HCT116 (cell line): ENCODE results near the gene ZBTB20. TPM values are rescaled to one million over a fixed set of nuclear protein-coding genes. Genes with fewer than 3 reads are reported as not detected.

Experiments used
- ATAC-seq: fragments of 200-7000 bp; cut with Tn5 transposase; 2 replicates; pipeline ENCODE4 v1.9.1; 2020; ENCODE audit warnings: mild to moderate bottlenecking, moderate library complexity
- BruUV-seq: library from RNA; stranded (reverse); fragments of 400-500 nt; replicated peaks from 2 replicates; lab custom pipeline; 2021; lab: Mats Ljungman, UMichigan
- CTCF ChIA-PET: fragments of 300-600 bp; sonication (Branson Sonifier 250); formaldehyde crosslinking; loops from one replicate; lab custom pipeline; 2021; ENCODE audit warnings: antibody characterized with exemption; lab: Charles Lee
- POLR2A ChIA-PET: fragments of 300-600, 350-600 bp; sonication (Branson Sonifier 250); formaldehyde crosslinking; loops from one replicate; lab custom pipeline; 2021; ENCODE audit warnings: antibody characterized with exemption; lab: Charles Lee
- RAD21 ChIA-PET, 2 experiments: fragments of 300-600 bp; sonication (Branson Sonifier 250); formaldehyde crosslinking; loops; one replicate each; lab custom pipeline; 2023; ENCODE audit warnings: low total read pairs in 2 of 2; ENCODE audit not compliant: uncharacterized antibody in 2 of 2, unreplicated experiment in 2 of 2, low non-redundant PET in 1 of 2; lab: Charles Lee
- DNase-seq: peaks from one replicate; pipeline ENCODE4 v3.0.0-alpha.2; 2010; ENCODE audit warnings: low read depth, low spot score
- H2AFZ ChIP-seq: fragments of 200-600 bp; shearing (Covaris generic), sonication (generic); 2 replicates; pipeline ENCODE4 v1.6.1; 2017; ENCODE audit warnings: low read depth, mixed run types, mixed read lengths, antibody characterized with exemption, low read length; ENCODE audit not compliant: poor library complexity, severe bottlenecking
- H3K27ac ChIP-seq: 2 replicates; pipeline ENCODE4 v1.5.1; 2012; ENCODE audit warnings: low read depth, low read length
- H3K27me3 ChIP-seq: fragments of 200-600 bp; sonication (generic); 2 replicates; pipeline ENCODE4 v1.6.1; 2016; ENCODE audit warnings: mixed run types, low read length, mixed read lengths; ENCODE audit not compliant: insufficient read depth
- H3K36me3 ChIP-seq, 2 experiments: fragments of 200-500 bp in 1 of 2; fragments of 200-600 bp in 1 of 2; sonication (Bioruptor generic) in 1 of 2; sonication (generic) in 1 of 2; 2 replicates each; pipeline versions ENCODE4 v1.5.1 to v1.6.1; 2014 to 2016; ENCODE audit warnings: low read length in 2 of 2, inconsistent platforms in 1 of 2, mixed read lengths in 1 of 2, mixed run types in 1 of 2; ENCODE audit not compliant: insufficient read depth in 2 of 2, control insufficient read depth in 1 of 2
- H3K4me1 ChIP-seq, 2 experiments: fragments of 200-600 bp in 1 of 2; sonication (generic) in 1 of 2; 2 replicates each; pipeline versions ENCODE4 v1.5.1 to v1.6.1; 2012 to 2017; ENCODE audit warnings: low read length in 2 of 2, inconsistent platforms in 1 of 2, mild to moderate bottlenecking in 1 of 2, mixed read lengths in 1 of 2, mixed run types in 1 of 2, moderate library complexity in 1 of 2; ENCODE audit not compliant: insufficient read depth in 2 of 2, control insufficient read depth in 1 of 2
- H3K4me2 ChIP-seq: fragments of 200-600 bp; sonication (generic); 2 replicates; pipeline ENCODE4 v1.6.1; 2017; ENCODE audit warnings: mixed run types, low read length, mixed read lengths
- H3K4me3 ChIP-seq, 2 experiments: fragments of 200-600 bp in 1 of 2; sonication (generic) in 1 of 2; replicated peaks in 1 of 2; 2 replicates each; pipeline ENCODE4 v1.5.1; 2011 to 2016; ENCODE audit warnings: low read length in 2 of 2, control low read depth in 1 of 2, low read depth in 1 of 2, mild to moderate bottlenecking in 1 of 2, mixed read lengths in 1 of 2, mixed run types in 1 of 2
- H3K79me2 ChIP-seq: fragments of 200-600 bp; sonication (generic); 2 replicates; pipeline ENCODE4 v1.6.1; 2017; ENCODE audit warnings: mild to moderate bottlenecking, mixed run types, low read length, moderate library complexity, mixed read lengths; ENCODE audit not compliant: insufficient read depth
- H3K9ac ChIP-seq: fragments of 200-600 bp; sonication (generic); 2 replicates; pipeline ENCODE4 v1.6.1; 2016; ENCODE audit warnings: low read length, mixed read lengths
- H3K9me2 ChIP-seq: fragments of 200-600 bp; sonication (generic), shearing (Covaris generic); 2 replicates; pipeline ENCODE4 v1.6.1; 2017; ENCODE audit warnings: mixed run types, mild to moderate bottlenecking, moderate library complexity; ENCODE audit not compliant: insufficient read depth
- H3K9me3 ChIP-seq, 2 experiments: fragments of 200-500 bp in 1 of 2; fragments of 200-600 bp in 1 of 2; sonication (Bioruptor generic) in 1 of 2; sonication (generic) in 1 of 2; 2 replicates each; pipeline ENCODE4 v1.6.1; 2014 to 2017; ENCODE audit warnings: low read length in 2 of 2, mixed read lengths in 2 of 2, inconsistent platforms in 1 of 2, low read depth in 1 of 2, mild to moderate bottlenecking in 1 of 2, mixed run types in 1 of 2, moderate library complexity in 1 of 2; ENCODE audit not compliant: control insufficient read depth in 1 of 2, insufficient read depth in 1 of 2
- H4K20me1 ChIP-seq: fragments of 200-600 bp; sonication (generic), shearing (Covaris generic); 2 replicates; pipeline ENCODE4 v1.6.1; 2017; ENCODE audit warnings: mixed run types, mild to moderate bottlenecking, moderate library complexity; ENCODE audit not compliant: insufficient read depth
- CBX3 ChIP-seq: IDR thresholded peaks from 2 replicates; pipeline ENCODE4 v1.6.1; 2012; ENCODE audit warnings: low read depth
- CEBPB ChIP-seq: IDR thresholded peaks from 2 replicates; pipeline ENCODE4 v1.6.1; 2012; ENCODE audit warnings: low read depth
- EGR1 ChIP-seq: IDR thresholded peaks from 2 replicates; pipeline ENCODE4 v1.6.1; 2012; ENCODE audit warnings: low read depth
- ELF1 ChIP-seq: IDR thresholded peaks from 2 replicates; pipeline ENCODE4 v1.6.1; 2012; ENCODE audit warnings: low read depth, borderline replicate concordance
- EZH2 ChIP-seq: fragments of 200-600 bp; sonication (generic); IDR thresholded peaks from 2 replicates; pipeline ENCODE4 v1.6.1; 2017; ENCODE audit warnings: antibody characterized with exemption, mixed run types
- EZH2phosphoT487 ChIP-seq: fragments of 200-600 bp; IDR thresholded peaks from 2 replicates; pipeline ENCODE4 v1.6.1; 2018; ENCODE audit warnings: antibody characterized with exemption, borderline replicate concordance
- FOSL1 ChIP-seq: IDR thresholded peaks from 2 replicates; pipeline ENCODE4 v1.6.1; 2012; ENCODE audit warnings: low read depth
- JUND ChIP-seq: IDR thresholded peaks from 2 replicates; pipeline ENCODE4 v1.6.1; 2012
- POLR2A ChIP-seq: IDR thresholded peaks from 2 replicates; pipeline ENCODE4 v1.7.0; 2011; ENCODE audit warnings: borderline replicate concordance; ENCODE audit not compliant: insufficient read depth, insufficient read length; ENCODE audit errors: extremely low read depth
- POLR2AphosphoS5 ChIP-seq: IDR thresholded peaks from 2 replicates; pipeline ENCODE4 v1.6.1; 2011; ENCODE audit warnings: mild to moderate bottlenecking, low read depth, low read length, moderate library complexity
- RAD21 ChIP-seq: IDR thresholded peaks from 2 replicates; pipeline ENCODE4 v1.6.1; 2012; ENCODE audit warnings: low read depth, mild to moderate bottlenecking
- REST ChIP-seq: IDR thresholded peaks from 2 replicates; pipeline ENCODE4 v1.6.1; 2012; ENCODE audit warnings: low read depth
- SIN3A ChIP-seq: IDR thresholded peaks from 2 replicates; pipeline ENCODE4 v1.6.1; 2012; ENCODE audit warnings: low read depth
- SP1 ChIP-seq: IDR thresholded peaks from 2 replicates; pipeline ENCODE4 v1.6.1; 2012; ENCODE audit warnings: low read depth
- YY1 ChIP-seq: IDR thresholded peaks from 2 replicates; pipeline ENCODE4 v1.6.1; 2011; ENCODE audit warnings: low read length, low read depth, moderate library complexity, mild to moderate bottlenecking; ENCODE audit not compliant: insufficient replicate concordance; ENCODE audit errors: extremely low read depth
- intact Hi-C: fragments of 100-400 bp; cut with micrococcal nuclease; formaldehyde crosslinking; loops from 2 replicates; pipeline ENCODE4 v1.10.0; 2022
- total RNA-seq: library from RNA; stranded (reverse); gene quantifications from one replicate; pipeline ENCODE4 v1.2.1, GENCODE V29; 2021; ENCODE audit not compliant: unreplicated experiment
- TF ChIP-seq, protein P1 (sequence below): IDR thresholded peaks from 2 replicates; pipeline ENCODE4 v1.6.1; 2011; ENCODE audit warnings: mild to moderate bottlenecking, low read length, moderate library complexity; ENCODE audit not compliant: insufficient replicate concordance; ENCODE audit errors: extremely low read depth
- TF ChIP-seq, protein P2 (sequence below): IDR thresholded peaks from 2 replicates; pipeline ENCODE4 v1.6.1; 2012
- TF ChIP-seq, protein P3 (sequence below), 3 experiments: fragments of 200-600 bp in 1 of 3; sonication (generic) in 1 of 3; IDR thresholded peaks in 2 of 3; conservative IDR thresholded peaks in 1 of 3; 2 replicates each; pipeline ENCODE4 v1.5.1; 2012 to 2017; ENCODE audit warnings: low read depth in 2 of 3, low read length in 2 of 3, antibody characterized with exemption in 1 of 3, borderline replicate concordance in 1 of 3, control low read depth in 1 of 3, mild to moderate bottlenecking in 1 of 3, mixed read lengths in 1 of 3, mixed run types in 1 of 3, moderate library complexity in 1 of 3; ENCODE audit not compliant: insufficient read depth in 1 of 3

Gene ZBTB20
- total RNA-seq, 1 experiment from 2014 or later, result 42.1 TPM

- no peaks in the 10 kb centered on the region for H3K27me3 ChIP-seq
- peaks cover 96% of the 10 kb centered on the region for H3K79me2 ChIP-seq
- TF ChIP-seq SIN3A (no peak), EGR1 (no peak), FOSL1 (no peak), YY1 (no peak), EZH2 (no peak), JUND (no peak), RAD21 (no peak), POLR2A (no peak), REST (no peak), CEBPB (no peak), ELF1 (no peak), SP1 (no peak), POLR2AphosphoS5 (no peak), CBX3 (no peak), EZH2phosphoT487 (no peak)
- TF ChIP-seq, protein P1, sequence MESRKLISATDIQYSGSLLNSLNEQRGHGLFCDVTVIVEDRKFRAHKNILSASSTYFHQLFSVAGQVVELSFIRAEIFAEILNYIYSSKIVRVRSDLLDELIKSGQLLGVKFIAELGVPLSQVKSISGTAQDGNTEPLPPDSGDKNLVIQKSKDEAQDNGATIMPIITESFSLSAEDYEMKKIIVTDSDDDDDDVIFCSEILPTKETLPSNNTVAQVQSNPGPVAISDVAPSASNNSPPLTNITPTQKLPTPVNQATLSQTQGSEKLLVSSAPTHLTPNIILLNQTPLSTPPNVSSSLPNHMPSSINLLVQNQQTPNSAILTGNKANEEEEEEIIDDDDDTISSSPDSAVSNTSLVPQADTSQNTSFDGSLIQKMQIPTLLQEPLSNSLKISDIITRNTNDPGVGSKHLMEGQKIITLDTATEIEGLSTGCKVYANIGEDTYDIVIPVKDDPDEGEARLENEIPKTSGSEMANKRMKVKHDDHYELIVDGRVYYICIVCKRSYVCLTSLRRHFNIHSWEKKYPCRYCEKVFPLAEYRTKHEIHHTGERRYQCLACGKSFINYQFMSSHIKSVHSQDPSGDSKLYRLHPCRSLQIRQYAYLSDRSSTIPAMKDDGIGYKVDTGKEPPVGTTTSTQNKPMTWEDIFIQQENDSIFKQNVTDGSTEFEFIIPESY, result no peak
- TF ChIP-seq, protein P2, sequence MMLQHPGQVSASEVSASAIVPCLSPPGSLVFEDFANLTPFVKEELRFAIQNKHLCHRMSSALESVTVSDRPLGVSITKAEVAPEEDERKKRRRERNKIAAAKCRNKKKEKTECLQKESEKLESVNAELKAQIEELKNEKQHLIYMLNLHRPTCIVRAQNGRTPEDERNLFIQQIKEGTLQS, result no peak
- TF ChIP-seq, protein P3, sequence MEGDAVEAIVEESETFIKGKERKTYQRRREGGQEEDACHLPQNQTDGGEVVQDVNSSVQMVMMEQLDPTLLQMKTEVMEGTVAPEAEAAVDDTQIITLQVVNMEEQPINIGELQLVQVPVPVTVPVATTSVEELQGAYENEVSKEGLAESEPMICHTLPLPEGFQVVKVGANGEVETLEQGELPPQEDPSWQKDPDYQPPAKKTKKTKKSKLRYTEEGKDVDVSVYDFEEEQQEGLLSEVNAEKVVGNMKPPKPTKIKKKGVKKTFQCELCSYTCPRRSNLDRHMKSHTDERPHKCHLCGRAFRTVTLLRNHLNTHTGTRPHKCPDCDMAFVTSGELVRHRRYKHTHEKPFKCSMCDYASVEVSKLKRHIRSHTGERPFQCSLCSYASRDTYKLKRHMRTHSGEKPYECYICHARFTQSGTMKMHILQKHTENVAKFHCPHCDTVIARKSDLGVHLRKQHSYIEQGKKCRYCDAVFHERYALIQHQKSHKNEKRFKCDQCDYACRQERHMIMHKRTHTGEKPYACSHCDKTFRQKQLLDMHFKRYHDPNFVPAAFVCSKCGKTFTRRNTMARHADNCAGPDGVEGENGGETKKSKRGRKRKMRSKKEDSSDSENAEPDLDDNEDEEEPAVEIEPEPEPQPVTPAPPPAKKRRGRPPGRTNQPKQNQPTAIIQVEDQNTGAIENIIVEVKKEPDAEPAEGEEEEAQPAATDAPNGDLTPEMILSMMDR (IDR thresholded peaks at IDR 0.05 in 2 of 3, conservative IDR thresholded peaks at IDR 0.05 in 1 of 3; ENCODE audit: borderline replicate concordance in 1 of 3, insufficient read depth in 1 of 3, low read depth in 2 of 3, low read length in 2 of 3), result no peak
- no peak overlapping the region for H3K4me2 ChIP-seq
- CTCF ChIA-PET, result interaction anchor here (1.6 kb wide), 1 partner anchor 36 kb away, joined by 5 read pairs; no protein-coding TSS in a partner anchor
- H3K9me3 ChIP-seq, result no peaks in the 10 kb centered on the region
- RAD21 ChIA-PET, result interaction anchor here in 1 of 2 experiments (0.7 kb wide), 1 partner anchor 1202 kb away, joined by 3 read pairs; no protein-coding TSS in a partner anchor
- no TSS peak for BruUV-seq
- ATAC-seq (no peak), DNase-seq (no peak)
- POLR2A ChIA-PET, result interaction anchor here (1.2 kb wide), 1 partner anchor 38 kb away, joined by 3 read pairs; no protein-coding TSS in a partner anchor
- peaks cover 4% of the 10 kb centered on the region; the same call in 1 of the 2 replicates for H4K20me1 ChIP-seq
- intact Hi-C loops, result no loop called here
- no peaks in the 10 kb centered on the region for H3K9me2 ChIP-seq
- H2AFZ ChIP-seq, result no peak overlapping the region
- H3K27ac ChIP-seq, result no peak overlapping the region
- H3K36me3 ChIP-seq, result no peaks in the 10 kb centered on the region
- no peak overlapping the region for H3K4me3 ChIP-seq
- peaks cover 5 to 9% of the 10 kb centered on the region in 2 experiments; a peak in 2 of 4 replicates for H3K4me1 ChIP-seq
- H3K9ac ChIP-seq, result no peak overlapping the region
Observed at GRCh38 chr3:114454551-114455251, 692.4 kb downstream of the ZBTB20 start.
